ENCODE results near the gene ATP8B2.

The ATP8B2 gene

GRCh38 chr1:154351363-154352068, 26.2 kb downstream of the ATP8B2 start (continued):
- TF ChIP-seq ZNF600 (tag by site-specific recombination; IDR thresholded peaks at IDR 0.05): peak; percentile 67; the same call in 1 of the 2 replicates
- no peak for TF ChIP-seq SALL2 (tag by site-specific recombination; IDR thresholded peaks at IDR 0.05; ENCODE audit: borderline replicate concordance)
- no peak for TF ChIP-seq ZNF394 (tag by site-specific recombination; IDR thresholded peaks at IDR 0.05; ENCODE audit: borderline replicate concordance)
- no peak; the same call in 1 of the 2 replicates for TF ChIP-seq KLF7 (tag by site-specific recombination; IDR thresholded peaks at IDR 0.05; ENCODE audit: borderline replicate concordance)
- TF ChIP-seq, protein P1, sequence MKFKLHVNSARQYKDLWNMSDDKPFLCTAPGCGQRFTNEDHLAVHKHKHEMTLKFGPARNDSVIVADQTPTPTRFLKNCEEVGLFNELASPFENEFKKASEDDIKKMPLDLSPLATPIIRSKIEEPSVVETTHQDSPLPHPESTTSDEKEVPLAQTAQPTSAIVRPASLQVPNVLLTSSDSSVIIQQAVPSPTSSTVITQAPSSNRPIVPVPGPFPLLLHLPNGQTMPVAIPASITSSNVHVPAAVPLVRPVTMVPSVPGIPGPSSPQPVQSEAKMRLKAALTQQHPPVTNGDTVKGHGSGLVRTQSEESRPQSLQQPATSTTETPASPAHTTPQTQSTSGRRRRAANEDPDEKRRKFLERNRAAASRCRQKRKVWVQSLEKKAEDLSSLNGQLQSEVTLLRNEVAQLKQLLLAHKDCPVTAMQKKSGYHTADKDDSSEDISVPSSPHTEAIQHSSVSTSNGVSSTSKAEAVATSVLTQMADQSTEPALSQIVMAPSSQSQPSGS (tag by site-specific recombination; IDR thresholded peaks at IDR 0.05; ENCODE audit: low read depth): no peak
- TF ChIP-seq ZNF585B (tag by site-specific recombination; IDR thresholded peaks at IDR 0.05): no peak
- TF ChIP-seq, protein P2, sequence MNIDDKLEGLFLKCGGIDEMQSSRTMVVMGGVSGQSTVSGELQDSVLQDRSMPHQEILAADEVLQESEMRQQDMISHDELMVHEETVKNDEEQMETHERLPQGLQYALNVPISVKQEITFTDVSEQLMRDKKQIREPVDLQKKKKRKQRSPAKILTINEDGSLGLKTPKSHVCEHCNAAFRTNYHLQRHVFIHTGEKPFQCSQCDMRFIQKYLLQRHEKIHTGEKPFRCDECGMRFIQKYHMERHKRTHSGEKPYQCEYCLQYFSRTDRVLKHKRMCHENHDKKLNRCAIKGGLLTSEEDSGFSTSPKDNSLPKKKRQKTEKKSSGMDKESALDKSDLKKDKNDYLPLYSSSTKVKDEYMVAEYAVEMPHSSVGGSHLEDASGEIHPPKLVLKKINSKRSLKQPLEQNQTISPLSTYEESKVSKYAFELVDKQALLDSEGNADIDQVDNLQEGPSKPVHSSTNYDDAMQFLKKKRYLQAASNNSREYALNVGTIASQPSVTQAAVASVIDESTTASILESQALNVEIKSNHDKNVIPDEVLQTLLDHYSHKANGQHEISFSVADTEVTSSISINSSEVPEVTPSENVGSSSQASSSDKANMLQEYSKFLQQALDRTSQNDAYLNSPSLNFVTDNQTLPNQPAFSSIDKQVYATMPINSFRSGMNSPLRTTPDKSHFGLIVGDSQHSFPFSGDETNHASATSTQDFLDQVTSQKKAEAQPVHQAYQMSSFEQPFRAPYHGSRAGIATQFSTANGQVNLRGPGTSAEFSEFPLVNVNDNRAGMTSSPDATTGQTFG (tag by site-specific recombination; IDR thresholded peaks at IDR 0.05; ENCODE audit: borderline replicate concordance): no peak
- TF ChIP-seq, protein P3, sequence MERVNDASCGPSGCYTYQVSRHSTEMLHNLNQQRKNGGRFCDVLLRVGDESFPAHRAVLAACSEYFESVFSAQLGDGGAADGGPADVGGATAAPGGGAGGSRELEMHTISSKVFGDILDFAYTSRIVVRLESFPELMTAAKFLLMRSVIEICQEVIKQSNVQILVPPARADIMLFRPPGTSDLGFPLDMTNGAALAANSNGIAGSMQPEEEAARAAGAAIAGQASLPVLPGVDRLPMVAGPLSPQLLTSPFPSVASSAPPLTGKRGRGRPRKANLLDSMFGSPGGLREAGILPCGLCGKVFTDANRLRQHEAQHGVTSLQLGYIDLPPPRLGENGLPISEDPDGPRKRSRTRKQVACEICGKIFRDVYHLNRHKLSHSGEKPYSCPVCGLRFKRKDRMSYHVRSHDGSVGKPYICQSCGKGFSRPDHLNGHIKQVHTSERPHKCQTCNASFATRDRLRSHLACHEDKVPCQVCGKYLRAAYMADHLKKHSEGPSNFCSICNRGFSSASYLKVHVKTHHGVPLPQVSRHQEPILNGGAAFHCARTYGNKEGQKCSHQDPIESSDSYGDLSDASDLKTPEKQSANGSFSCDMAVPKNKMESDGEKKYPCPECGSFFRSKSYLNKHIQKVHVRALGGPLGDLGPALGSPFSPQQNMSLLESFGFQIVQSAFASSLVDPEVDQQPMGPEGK (tag by site-specific recombination; IDR thresholded peaks at IDR 0.05): 0 out of 2 replicates have a peak, but pooled peaks have one; percentile 14
- TF ChIP-seq, protein P4, sequence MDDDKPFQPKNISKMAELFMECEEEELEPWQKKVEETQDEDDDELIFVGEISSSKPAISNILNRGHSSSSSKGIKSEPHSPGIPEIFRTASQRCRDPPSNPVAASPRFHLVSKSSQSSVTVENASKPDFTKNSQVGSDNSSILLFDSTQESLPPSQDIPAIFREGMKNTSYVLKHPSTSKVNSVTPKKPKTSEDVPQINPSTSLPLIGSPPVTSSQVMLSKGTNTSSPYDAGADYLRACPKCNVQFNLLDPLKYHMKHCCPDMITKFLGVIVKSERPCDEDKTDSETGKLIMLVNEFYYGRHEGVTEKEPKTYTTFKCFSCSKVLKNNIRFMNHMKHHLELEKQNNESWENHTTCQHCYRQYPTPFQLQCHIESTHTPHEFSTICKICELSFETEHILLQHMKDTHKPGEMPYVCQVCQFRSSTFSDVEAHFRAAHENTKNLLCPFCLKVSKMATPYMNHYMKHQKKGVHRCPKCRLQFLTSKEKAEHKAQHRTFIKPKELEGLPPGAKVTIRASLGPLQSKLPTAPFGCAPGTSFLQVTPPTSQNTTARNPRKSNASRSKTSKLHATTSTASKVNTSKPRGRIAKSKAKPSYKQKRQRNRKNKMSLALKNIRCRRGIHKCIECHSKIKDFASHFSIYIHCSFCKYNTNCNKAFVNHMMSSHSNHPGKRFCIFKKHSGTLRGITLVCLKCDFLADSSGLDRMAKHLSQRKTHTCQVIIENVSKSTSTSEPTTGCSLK (tag by site-specific recombination; IDR thresholded peaks at IDR 0.05): no peak
- TF ChIP-seq ZXDB (tag by site-specific recombination; IDR thresholded peaks at IDR 0.05): no peak
- no peak for TF ChIP-seq ZNF354C (tag by site-specific recombination; IDR thresholded peaks at IDR 0.05; ENCODE audit: borderline replicate concordance, low read depth)
- TF ChIP-seq ZNF292 (tag by site-specific recombination; IDR thresholded peaks at IDR 0.05; ENCODE audit: borderline replicate concordance, low read depth): no peak
- no peak for TF ChIP-seq YY1 (tag by site-specific recombination; IDR thresholded peaks at IDR 0.05)
- TF ChIP-seq GLIS1 (tag by site-specific recombination; IDR thresholded peaks at IDR 0.05): peak; percentile 89
- no peak for TF ChIP-seq ZFP37 (tag by site-specific recombination; IDR thresholded peaks at IDR 0.05)
- no peak for TF ChIP-seq ZNF555 (tag by site-specific recombination; conservative IDR thresholded peaks at IDR 0.05)
- no peak for TF ChIP-seq ZNF416 (tag by site-specific recombination; IDR thresholded peaks at IDR 0.05)

DNA sequence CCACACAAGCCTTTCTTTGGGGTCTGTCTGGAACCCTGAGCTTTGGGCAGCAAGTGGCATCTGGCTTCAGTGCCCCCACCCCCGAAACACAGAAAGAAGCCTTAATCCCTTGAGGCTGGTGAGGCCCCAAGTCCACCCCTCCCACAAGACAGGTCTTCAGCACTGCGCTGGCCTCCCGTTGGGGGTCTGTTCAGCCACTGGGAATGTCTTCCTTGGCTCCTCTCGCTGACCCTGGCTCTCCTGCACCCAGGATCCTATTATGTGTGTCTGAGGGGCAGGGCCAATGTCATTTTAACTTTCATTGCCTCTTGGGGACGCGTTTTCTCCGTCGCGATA, 26.9 kb downstream of the ATP8B2 start:
- no peak overlapping the region for H3K4me3 ChIP-seq (ENCODE audit: low read depth, low read length)
- no peak overlapping the region; the same call in 1 of the 2 replicates for H3K27ac ChIP-seq (ENCODE audit: extremely low read depth, low read depth, low read length)
- CTCF ChIA-PET: interaction anchor here (0.8 to 4.3 kb wide), 2 partner anchors 18 to 26 kb away, joined by 3 to 33 read pairs; no protein-coding TSS in a partner anchor
- POLR2A ChIA-PET: interaction anchor here (0.7 to 1.4 kb wide), 2 partner anchors 9 to 106 kb away, joined by 3 to 4 read pairs; no protein-coding TSS in a partner anchor
- peaks cover 0 to 26% of the 10 kb centered on the region in 2 experiments; a peak in 2 of 3 replicates for H3K36me3 ChIP-seq (ENCODE audit: control insufficient read depth in 2 of 2, insufficient read depth in 1 of 2, low read length in 2 of 2)
- H3K9me3 ChIP-seq (ENCODE audit: control insufficient read depth, insufficient read depth, low read depth, low read length): no peaks in the 10 kb centered on the region
- 0 out of 2 replicates have a peak, but pooled peaks cover 3% of the 10 kb centered on the region for H3K4me1 ChIP-seq (ENCODE audit: control insufficient read depth, insufficient read depth, low read length)
- TF ChIP-seq GLIS2 (tag by site-specific recombination; IDR thresholded peaks at IDR 0.05) (peak; percentile 21; the same call in 1 of the 2 replicates), HIC1 (tag by site-specific recombination; IDR thresholded peaks at IDR 0.05) (no peak), ZNF16 (tag by site-specific recombination; IDR thresholded peaks at IDR 0.05; ENCODE audit: low read depth) (no peak), ZNF335 (tag by site-specific recombination; conservative IDR thresholded peaks at IDR 0.05) (peak; percentile 85), ZNF610 (tag by site-specific recombination; IDR thresholded peaks at IDR 0.05; ENCODE audit: borderline replicate concordance) (no peak), SP7 (tag by site-specific recombination; IDR thresholded peaks at IDR 0.05) (no peak), ZNF677 (tag by site-specific recombination; IDR thresholded peaks at IDR 0.05) (no peak)

Measured in HEK293 (cell line).